HepG2 (cell line): ENCODE results near the gene KNL1. TPM values are rescaled to one million over a fixed set of nuclear protein-coding genes. Genes with fewer than 3 reads are reported as not detected.

Source experiments
- FUBP1 ChIP-seq: sonication (generic); formaldehyde crosslinking; IDR thresholded peaks from 2 replicates; pipeline ENCODE4 v1.5.1; 2020; ENCODE audit warnings: missing genetic modification reagents, mild to moderate bottlenecking, borderline replicate concordance
- HMG20A ChIP-seq: IDR thresholded peaks from 2 replicates; pipeline ENCODE4 v1.6.1; 2016; ENCODE audit warnings: borderline replicate concordance
- NFATC3 ChIP-seq: sonication (generic); formaldehyde crosslinking; IDR thresholded peaks from 2 replicates; pipeline ENCODE4 v1.5.1; 2020; ENCODE audit warnings: mild to moderate bottlenecking, missing genetic modification reagents
- NR2F2 ChIP-seq: IDR thresholded peaks from 2 replicates; pipeline ENCODE4 v1.6.1; 2012; ENCODE audit warnings: low read depth, inconsistent platforms, borderline replicate concordance
- PRPF4 ChIP-seq: fragments of 200-400 bp; formaldehyde crosslinking; IDR thresholded peaks from 2 replicates; pipeline ENCODE4 v1.6.1; 2016; ENCODE audit warnings: low read length, low read depth; ENCODE audit not compliant: poor library complexity, severe bottlenecking
- RAD51 ChIP-seq: fragments of 450-650 bp; IDR thresholded peaks from 2 replicates; pipeline ENCODE4 v1.6.1; 2016; ENCODE audit warnings: borderline replicate concordance
- RBAK ChIP-seq: sonication (generic); formaldehyde crosslinking; IDR thresholded peaks from 2 replicates; pipeline ENCODE4 v1.5.1; 2020; ENCODE audit warnings: mild to moderate bottlenecking, missing genetic modification reagents
- RBM39 ChIP-seq: fragments of 200-400 bp; formaldehyde crosslinking; IDR thresholded peaks from one replicate; pipeline ENCODE4 v1.6.1; 2018; ENCODE audit warnings: antibody characterized with exemption, mild to moderate bottlenecking, low read depth, low read length; ENCODE audit not compliant: poor library complexity, severe bottlenecking
- SAFB2 ChIP-seq: sonication (generic); formaldehyde crosslinking; IDR thresholded peaks from 2 replicates; pipeline ENCODE4 v1.5.1; 2020; ENCODE audit warnings: missing genetic modification reagents, low read depth, mild to moderate bottlenecking, borderline replicate concordance
- YEATS4 ChIP-seq: sonication (generic); formaldehyde crosslinking; IDR thresholded peaks from 2 replicates; pipeline ENCODE4 v1.4.0; 2020; ENCODE audit warnings: missing genetic modification reagents, borderline replicate concordance
- ZFP36L2 ChIP-seq: sonication (generic); formaldehyde crosslinking; IDR thresholded peaks from 2 replicates; pipeline ENCODE4 v1.4.0; 2020; ENCODE audit warnings: missing genetic modification reagents
- ZMYM2 ChIP-seq: sonication (generic); formaldehyde crosslinking; IDR thresholded peaks from 2 replicates; pipeline ENCODE4 v1.8.0; 2022; ENCODE audit warnings: mild to moderate bottlenecking, missing genetic modification reagents
- ZNF253 ChIP-seq: sonication (generic); formaldehyde crosslinking; IDR thresholded peaks from 2 replicates; pipeline ENCODE4 v1.8.0; 2022; ENCODE audit warnings: mild to moderate bottlenecking, missing genetic modification reagents, borderline replicate concordance
- ZNF280D ChIP-seq: sonication (generic); formaldehyde crosslinking; IDR thresholded peaks from 2 replicates; pipeline ENCODE4 v1.5.1; 2020; ENCODE audit warnings: mild to moderate bottlenecking, missing genetic modification reagents
- ZNF281 ChIP-seq: sonication (generic); formaldehyde crosslinking; IDR thresholded peaks from 2 replicates; pipeline ENCODE4 v1.4.0; 2020; ENCODE audit warnings: missing genetic modification reagents, borderline replicate concordance
- ZNF367 ChIP-seq: sonication (generic); formaldehyde crosslinking; IDR thresholded peaks from 2 replicates; pipeline ENCODE4 v1.4.0; 2020; ENCODE audit warnings: missing genetic modification reagents, borderline replicate concordance
- ZNF552 ChIP-seq: sonication (generic); formaldehyde crosslinking; IDR thresholded peaks from 2 replicates; pipeline ENCODE4 v1.9.0; 2022; ENCODE audit warnings: missing genetic modification reagents, mild to moderate bottlenecking, borderline replicate concordance
- ZNF709 ChIP-seq: sonication (generic); formaldehyde crosslinking; IDR thresholded peaks from 2 replicates; pipeline ENCODE4 v1.5.0; 2020; ENCODE audit warnings: mild to moderate bottlenecking, missing genetic modification reagents
- ZNF724P ChIP-seq: sonication (generic); formaldehyde crosslinking; IDR thresholded peaks from 2 replicates; pipeline ENCODE4 v1.8.0; 2022; ENCODE audit warnings: missing genetic modification reagents, borderline replicate concordance
- ZNF749 ChIP-seq: sonication (generic); formaldehyde crosslinking; IDR thresholded peaks from 2 replicates; pipeline ENCODE4 v1.8.0; 2022; ENCODE audit warnings: mild to moderate bottlenecking, missing genetic modification reagents, moderate library complexity, borderline replicate concordance
- polyA plus RNA-seq, 8 experiments: library from polyadenylated mRNA; depleted of rRNA in 3 of 8; stranded (reverse) in 7 of 8; unstranded in 1 of 8; fragments of >200 nt; fragmentation: Illumina TruSeq in 4 of 8; extraction: Trizol in 4 of 8; gene quantifications; 2 replicates each; pipeline versions ENCODE4 v1.2.1 to v1.2.3, GENCODE V29; 2011 to 2016; ENCODE audit warnings: low read depth in 4 of 8, missing spikeins in 1 of 8, mixed read lengths in 1 of 8; ENCODE audit not compliant: insufficient read depth in 1 of 8
- total RNA-seq, 5 experiments: library from RNA; depleted of rRNA; stranded (reverse); fragments of >200 nt; fragmentation: Illumina TruSeq; extraction: Trizol; gene quantifications; 2 replicates each; pipeline ENCODE4 v1.2.3, GENCODE V29; 2016; ENCODE audit warnings: low read depth in 1 of 5

KNL1 gene
- total and polyA plus RNA-seq, 2 of the 13 experiments (the other 11 are each of a cell fraction or from before 2014, with no cell fraction given) = 8.0 to 21.4 TPM

GRCh38 chr15:40593588-40594428 lies at the start of gene KNL1 (continued):
- peak; percentile 73 for TF ChIP-seq ZNF281 (CRISPR knock-in tag)
- no peak for TF ChIP-seq PRPF4
- TF ChIP-seq YEATS4 (CRISPR knock-in tag) = peak; percentile 67; the same call in 1 of the 2 replicates
- TF ChIP-seq NR2F2 = no peak
- no peak for TF ChIP-seq ZNF253
- TF ChIP-seq ZMYM2 (CRISPR knock-in tag) = 0 out of 2 replicates have a peak, but pooled peaks have one; percentile 22
- no peak for TF ChIP-seq ZNF367 (CRISPR knock-in tag)
- peak; percentile 88 for TF ChIP-seq ZNF724P (CRISPR knock-in tag)
- TF ChIP-seq FUBP1 = no peak
- peak; percentile 84; the same call in 1 of the 2 replicates for TF ChIP-seq NFATC3 (CRISPR knock-in tag)
- TF ChIP-seq ZNF280D (CRISPR knock-in tag) = peak; percentile 62; the same call in 1 of the 2 replicates
- 0 out of 2 replicates have a peak, but pooled peaks have one; percentile 72 for TF ChIP-seq ZNF749 (CRISPR knock-in tag)
- TF ChIP-seq SAFB2 (CRISPR knock-in tag) = peak; percentile 62; the same call in 1 of the 2 replicates
- no peak for TF ChIP-seq RAD51
- TF ChIP-seq ZNF709 (CRISPR knock-in tag) = peak; percentile 57; the same call in 1 of the 2 replicates
- no peak for TF ChIP-seq RBM39
- peak; percentile 43; the same call in 1 of the 2 replicates for TF ChIP-seq RBAK (CRISPR knock-in tag)
- TF ChIP-seq ZNF552 (CRISPR knock-in tag) = no peak; the same call in 1 of the 2 replicates
- TF ChIP-seq HMG20A (CRISPR knock-in tag) = peak; percentile 4; the same call in 1 of the 2 replicates
- TF ChIP-seq ZFP36L2 (CRISPR knock-in tag) = no peak
